Measurements from ENCODE around the gene M1AP.

GRCh38 chr2:74550231-74550630 lies 97.9 kb downstream of the M1AP start:
- TF ChIP-seq CTCF (IDR thresholded peaks at IDR 0.05) = no peak
- no peak for TF ChIP-seq EP300 (IDR thresholded peaks at IDR 0.05)
